HG02763 (cell line): ENCODE data around the gene TMEM232.

Source experiments
- ATAC-seq: cut with Tn5 transposase; IDR thresholded peaks from one replicate; pipeline ENCODE4 v1.9.1; 2021; ENCODE audit warnings: mild to moderate bottlenecking, moderate library complexity; ENCODE audit not compliant: unreplicated experiment

TMEM232 gene

GRCh38 chr5:110435207-110435606 lies 291.3 kb downstream of the TMEM232 start:
- ATAC-seq: no peak

DNA sequence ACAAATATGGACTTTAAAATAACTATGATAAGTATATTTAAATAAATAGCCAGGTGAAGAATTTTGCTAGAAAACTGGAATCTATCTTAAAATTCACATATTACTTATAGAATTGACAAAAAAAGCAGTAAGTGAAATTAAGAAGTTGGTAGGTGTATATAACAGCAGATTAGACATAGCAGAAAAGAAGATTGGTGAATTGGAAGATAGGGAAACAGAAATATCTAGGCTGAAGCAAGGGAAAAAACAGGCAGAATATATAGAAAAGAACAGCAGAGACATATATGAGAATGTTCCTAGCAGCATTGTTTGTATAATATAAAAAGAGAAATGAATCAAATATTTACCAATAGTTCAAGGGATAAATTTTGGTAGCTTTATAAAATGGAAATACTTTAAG lies 294.9 kb downstream of the TMEM232 start:
- ATAC-seq: no peak

DNA sequence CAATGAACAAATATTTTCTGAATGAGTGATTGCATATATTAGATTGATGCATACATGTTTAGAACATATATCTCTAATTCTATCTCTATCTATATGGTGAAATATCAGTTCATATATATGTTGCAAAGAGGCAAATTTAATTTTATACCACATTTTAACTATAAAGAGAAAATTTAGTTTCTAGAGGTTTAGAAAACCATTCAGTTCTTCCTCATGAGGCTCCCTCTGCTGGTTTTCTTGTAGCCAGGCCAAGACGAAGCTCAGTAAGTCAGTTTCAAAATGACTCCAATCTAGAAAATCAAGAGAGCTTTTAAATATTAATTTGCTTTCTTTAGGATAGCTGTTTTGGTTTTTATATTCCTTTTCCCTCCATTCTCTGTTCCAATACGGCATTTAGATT lies 312.1 kb downstream of the TMEM232 start:
- no peak for ATAC-seq

DNA sequence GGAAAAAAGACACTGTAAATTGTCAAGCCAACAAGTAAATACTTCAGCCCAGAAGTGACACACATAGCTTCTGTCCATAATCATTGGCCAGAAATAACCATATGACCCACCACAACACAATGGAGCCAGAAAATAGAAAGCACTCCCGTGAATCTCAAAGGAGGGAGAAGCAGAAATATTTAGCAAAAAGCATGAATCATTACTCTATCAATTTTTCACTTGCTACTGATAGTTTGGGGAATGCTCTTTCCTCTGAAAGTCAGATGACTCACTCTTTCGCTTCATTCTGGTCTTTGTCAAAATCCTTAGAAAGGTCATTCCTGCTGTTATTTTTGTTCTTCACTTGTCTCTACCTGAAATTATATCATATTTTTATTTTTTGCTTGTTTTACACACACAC lies 312.6 kb downstream of the TMEM232 start:
- ATAC-seq: no peak

GRCh38 chr5:110409571-110409970 lies 316.9 kb downstream of the TMEM232 start:
- ATAC-seq: no peak

- no peak for ATAC-seq
Measured at GRCh38 chr5:110402562-110402961, 323.9 kb downstream of the TMEM232 start.

DNA sequence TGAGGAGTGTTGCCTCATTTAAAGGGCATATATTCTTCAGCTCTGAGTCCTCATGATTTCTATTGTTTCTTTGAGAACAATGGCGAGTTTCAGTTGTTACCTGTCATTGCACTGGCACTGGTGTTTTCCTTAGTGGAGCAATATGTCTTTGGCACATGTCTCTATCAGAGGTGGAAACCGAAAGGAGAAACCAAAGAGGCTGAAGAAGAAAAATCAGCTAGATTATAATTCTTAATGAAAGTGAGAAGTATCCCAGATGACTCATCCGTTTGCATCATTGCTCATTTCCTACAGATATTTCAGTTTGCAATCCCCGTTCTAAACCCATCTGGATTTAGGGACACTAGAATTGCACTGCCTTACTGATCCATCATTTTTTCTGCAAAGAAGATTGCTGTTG lies 324.6 kb downstream of the TMEM232 start:
- ATAC-seq: no peak

DNA sequence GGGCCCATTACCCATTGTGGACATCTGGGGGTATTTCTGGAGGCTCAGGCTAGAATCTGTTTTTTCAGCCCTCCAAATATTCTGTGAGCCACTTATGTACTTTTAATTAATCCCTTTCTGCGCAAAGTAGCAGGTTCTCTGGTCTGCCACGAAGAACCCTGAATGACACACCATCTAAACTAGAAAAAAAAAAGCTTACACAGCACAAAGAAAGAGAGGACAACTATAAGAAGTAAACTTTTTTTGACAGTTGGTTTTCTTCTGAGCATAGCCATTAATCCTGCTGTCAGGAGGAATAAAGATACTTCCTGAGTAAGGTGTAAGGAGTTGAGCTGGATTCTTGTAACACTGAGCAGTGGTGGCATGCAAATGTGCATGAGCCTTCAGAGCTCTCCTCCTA lies 327.5 kb downstream of the TMEM232 start:
- ATAC-seq: no peak

GRCh38 chr5:110397281-110397680 lies 329.2 kb downstream of the TMEM232 start:
- ATAC-seq: no peak

DNA sequence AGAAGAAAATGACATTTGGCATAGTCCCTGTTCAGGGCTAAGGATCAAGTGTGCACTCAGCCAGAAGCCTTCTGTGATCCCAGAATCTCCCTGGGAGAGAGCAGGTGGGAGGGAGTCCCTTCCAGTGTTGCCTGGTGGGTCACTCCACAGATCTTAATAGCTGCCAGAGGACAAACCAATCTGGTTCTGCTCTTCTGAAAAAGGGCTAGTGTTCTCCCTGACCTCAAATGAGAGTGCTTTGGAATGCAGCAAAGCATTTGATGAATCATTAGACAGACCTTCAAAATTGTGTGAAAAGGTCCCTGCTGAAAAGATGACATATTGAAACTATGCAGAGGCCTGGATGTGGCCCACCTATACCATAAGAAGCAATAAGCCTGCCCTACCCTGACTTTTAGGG lies 339.7 kb downstream of the TMEM232 start:
- ATAC-seq: no peak

- no peak for ATAC-seq
Measured at GRCh38 chr5:110383231-110383630, 343.2 kb downstream of the TMEM232 start.

- ATAC-seq: no peak
Measured at GRCh38 chr5:110377943-110378342, 348.5 kb downstream of the TMEM232 start.

- ATAC-seq: no peak
Measured at GRCh38 chr5:110377361-110377760, 349.1 kb downstream of the TMEM232 start.

DNA sequence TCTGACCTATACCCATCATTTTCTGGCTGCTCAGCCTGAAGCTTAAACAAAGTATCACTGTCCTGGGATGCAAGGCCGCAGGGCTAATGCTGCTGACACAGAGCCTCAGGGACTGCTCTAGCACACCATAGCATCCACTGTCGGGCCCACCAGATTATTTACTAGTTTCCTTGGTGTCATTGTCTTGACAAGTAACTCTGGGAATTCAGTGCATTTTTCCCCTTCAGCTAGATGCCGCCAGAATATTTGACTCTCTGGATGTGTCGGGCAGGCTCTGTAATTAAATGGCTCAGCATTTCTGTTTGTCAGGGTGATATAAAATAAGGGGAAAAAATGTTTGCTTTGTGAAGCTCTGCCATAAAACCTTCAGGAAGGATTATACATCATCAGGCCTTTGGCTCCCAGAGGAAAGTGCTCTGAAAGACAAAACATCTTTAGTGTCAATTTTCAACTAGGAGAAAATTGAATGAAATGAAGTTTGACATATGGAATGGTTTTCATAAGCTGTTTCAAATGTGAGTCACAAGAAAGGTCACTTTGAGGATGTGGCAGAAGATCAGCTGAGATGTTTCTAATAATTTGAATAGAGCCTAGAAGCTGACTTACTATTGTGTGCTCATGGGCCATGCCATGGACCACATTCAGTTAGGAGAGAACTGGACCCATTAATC lies 350.1 kb downstream of the TMEM232 start:
- ATAC-seq: no peak

DNA sequence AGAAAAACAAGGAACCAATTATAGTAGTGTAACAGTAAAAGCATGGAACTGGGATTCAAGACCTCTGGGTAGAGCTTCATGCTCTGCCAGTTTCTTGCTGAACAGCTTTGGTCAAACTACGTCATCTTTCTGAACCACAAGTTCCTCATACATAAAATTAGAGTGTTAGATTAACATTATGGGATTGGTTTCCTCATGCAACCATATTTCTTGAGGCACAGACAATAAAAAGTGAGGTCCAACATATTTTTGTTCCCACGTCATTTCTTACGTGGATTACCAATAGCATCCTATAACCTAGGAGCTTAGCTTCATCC lies 354.8 kb downstream of the TMEM232 start:
- ATAC-seq: peak; percentile 86

DNA sequence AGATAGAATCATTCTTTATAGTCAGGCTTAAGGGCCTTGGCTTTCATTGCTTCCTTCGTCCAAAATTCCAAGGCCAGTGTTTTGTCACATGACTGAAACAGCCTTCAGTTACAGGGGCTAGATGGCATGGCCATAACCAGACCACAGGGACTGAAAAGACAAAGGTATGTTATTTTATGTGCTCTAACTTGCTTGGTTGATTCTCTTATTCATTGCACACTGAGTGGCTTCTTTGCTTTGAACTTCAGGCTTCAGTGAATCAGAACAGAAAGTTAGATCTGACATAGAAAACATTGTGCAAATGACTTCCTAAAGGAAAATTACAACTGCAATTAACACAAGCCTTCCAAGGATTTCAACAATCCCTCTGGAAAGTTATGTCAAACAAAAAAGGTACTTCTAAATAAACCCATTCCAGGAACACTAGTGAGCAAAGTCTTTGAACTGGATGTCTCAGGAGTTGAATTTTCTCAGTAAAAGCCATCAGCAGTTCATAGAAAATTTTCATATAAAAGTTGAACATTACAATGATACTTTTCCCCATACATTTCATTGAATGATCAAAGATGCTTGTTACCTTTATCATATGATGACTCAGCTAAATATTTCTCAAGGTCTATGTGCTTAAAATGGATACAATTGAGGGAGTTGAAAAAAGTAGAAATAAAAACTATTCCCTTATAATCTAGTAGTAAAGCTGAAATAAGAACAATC lies 355.3 kb downstream of the TMEM232 start:
- peak; percentile 34 for ATAC-seq
